IMR-90 (cell line): ENCODE measurements around the gene NFATC1. TPM values are rescaled to one million over a fixed set of nuclear protein-coding genes. Genes with fewer than 3 reads are reported as not detected.

Experiments
- ATAC-seq: fragments of 200-7000 bp; cut with Tn5 transposase; 2 replicates; pipeline ENCODE4 v1.9.1; 2020; ENCODE audit warnings: low read depth, mild to moderate bottlenecking, moderate library complexity
- BruUV-seq: library from RNA; stranded (reverse); fragments of 400-500 nt; replicated peaks from 2 replicates; lab custom pipeline; 2021; lab: Mats Ljungman, UMichigan
- CTCF ChIA-PET: fragments of 300-600 bp; formaldehyde crosslinking; extraction: SDS; loops from one replicate; lab custom pipeline; 2021; ENCODE audit warnings: antibody characterized with exemption; lab: Yijun Ruan, JAX
- POLR2A ChIA-PET: fragments of 300-600 bp; sonication (Branson Sonifier 250); formaldehyde crosslinking; loops from one replicate; lab custom pipeline; 2022; ENCODE audit warnings: antibody characterized with exemption; ENCODE audit not compliant: unreplicated experiment; lab: Charles Lee
- DNase-seq: peaks from one replicate; pipeline ENCODE4 v3.0.0; 2013
- H2AFZ ChIP-seq: replicated peaks from 2 replicates; pipeline ENCODE3; 2013; ENCODE audit warnings: low read length, mild to moderate bottlenecking; ENCODE audit not compliant: poor library complexity
- H2AK5ac ChIP-seq: 2 replicates; pipeline ENCODE4 v1.6.1; 2013; ENCODE audit warnings: low read depth, low read length, inconsistent platforms
- H2AK9ac ChIP-seq: replicated peaks from 2 replicates; pipeline ENCODE3; 2013; ENCODE audit warnings: mild to moderate bottlenecking, low read depth, low read length, moderate library complexity; ENCODE audit not compliant: poor library complexity
- H2BK120ac ChIP-seq: 2 replicates; pipeline ENCODE4 v1.6.1; 2013; ENCODE audit warnings: low read depth, low read length, inconsistent platforms
- H2BK15ac ChIP-seq: 3 replicates; pipeline ENCODE4 v1.6.1; 2013; ENCODE audit warnings: low read depth, low read length, inconsistent platforms
- H2BK20ac ChIP-seq: 2 replicates; pipeline ENCODE4 v1.6.1; 2013; ENCODE audit warnings: low read depth, mild to moderate bottlenecking, inconsistent platforms, low read length, moderate library complexity
- H2BK5ac ChIP-seq: 2 replicates; pipeline ENCODE4 v1.6.1; 2013; ENCODE audit warnings: mild to moderate bottlenecking, low read depth, low read length, inconsistent platforms; ENCODE audit not compliant: poor library complexity, severe bottlenecking
- H3K14ac ChIP-seq: replicated peaks from 2 replicates; pipeline ENCODE4 v1.6.1; 2013; ENCODE audit warnings: low read depth, low read length, inconsistent platforms
- H3K18ac ChIP-seq: 2 replicates; pipeline ENCODE4 v1.6.1; 2013; ENCODE audit warnings: low read depth, low read length, control low read depth
- H3K23ac ChIP-seq: 2 replicates; pipeline ENCODE4 v1.6.1; 2013; ENCODE audit warnings: low read depth, low read length, inconsistent platforms
- H3K27ac ChIP-seq: 2 replicates; pipeline ENCODE4 v1.5.1; 2013; ENCODE audit warnings: mild to moderate bottlenecking, control low read depth, low read length; ENCODE audit not compliant: insufficient read depth
- H3K27me3 ChIP-seq: 2 replicates; pipeline ENCODE4 v1.6.1; 2013; ENCODE audit warnings: low read length; ENCODE audit not compliant: control insufficient read depth, insufficient read depth
- H3K36me3 ChIP-seq: 2 replicates; pipeline ENCODE4 v1.6.1; 2013; ENCODE audit warnings: low read length, mixed read lengths; ENCODE audit not compliant: control insufficient read depth, insufficient read depth
- H3K4ac ChIP-seq: 2 replicates; pipeline ENCODE4 v1.6.1; 2013; ENCODE audit warnings: low read depth, low read length, inconsistent platforms
- H3K4me1 ChIP-seq: 2 replicates; pipeline ENCODE4 v1.6.1; 2013; ENCODE audit warnings: low read length, mixed read lengths; ENCODE audit not compliant: control insufficient read depth, insufficient read depth
- H3K4me2 ChIP-seq: 2 replicates; pipeline ENCODE4 v1.6.1; 2013; ENCODE audit warnings: low read depth, mild to moderate bottlenecking, control low read depth, low read length, moderate library complexity
- H3K4me3 ChIP-seq: 2 replicates; pipeline ENCODE4 v1.5.1; 2013; ENCODE audit warnings: low read depth, mild to moderate bottlenecking, control low read depth, low read length, moderate library complexity; ENCODE audit not compliant: insufficient read depth
- H3K56ac ChIP-seq: 2 replicates; pipeline ENCODE4 v1.6.1; 2013; ENCODE audit warnings: low read length, inconsistent platforms; ENCODE audit not compliant: insufficient read depth; ENCODE audit errors: extremely low read depth
- H3K79me1 ChIP-seq, 2 experiments: 2 replicates each; pipeline ENCODE4 v1.6.1; 2013; ENCODE audit warnings: low read length in 2 of 2, inconsistent platforms in 1 of 2, low read depth in 1 of 2
- H3K9ac ChIP-seq: 2 replicates; pipeline ENCODE4 v1.6.1; 2013; ENCODE audit warnings: low read depth, low read length, control low read depth
- H3K9me1 ChIP-seq: 2 replicates; pipeline ENCODE4 v1.6.1; 2013; ENCODE audit warnings: low read length, inconsistent platforms; ENCODE audit not compliant: insufficient read depth
- H3K9me3 ChIP-seq: 2 replicates; pipeline ENCODE4 v1.6.1; 2013; ENCODE audit warnings: low read length; ENCODE audit not compliant: control insufficient read depth, insufficient read depth
- H4K20me1 ChIP-seq: 2 replicates; pipeline ENCODE4 v1.6.1; 2013; ENCODE audit warnings: low read length, inconsistent platforms; ENCODE audit not compliant: insufficient read depth
- H4K5ac ChIP-seq: 2 replicates; pipeline ENCODE4 v1.6.1; 2013; ENCODE audit warnings: mild to moderate bottlenecking, low read depth, low read length, control low read depth
- H4K8ac ChIP-seq, 2 experiments: 2 replicates each; pipeline ENCODE4 v1.6.1; 2013; ENCODE audit warnings: low read depth in 2 of 2, low read length in 2 of 2, control low read depth in 1 of 2, inconsistent platforms in 1 of 2
- H4K91ac ChIP-seq: 2 replicates; pipeline ENCODE4 v1.6.1; 2013; ENCODE audit warnings: low read depth, low read length, inconsistent platforms; ENCODE audit not compliant: insufficient read depth
- BHLHE40 ChIP-seq: fragments of 150-350 bp; IDR thresholded peaks from 2 replicates; pipeline ENCODE4 v1.6.1; 2016; ENCODE audit warnings: mild to moderate bottlenecking, low read depth, low read length
- CEBPB ChIP-seq: IDR thresholded peaks from 2 replicates; pipeline ENCODE4 v1.6.1; 2012; ENCODE audit warnings: low read depth, low read length, improper control_type of control experiment
- CTCF ChIP-seq: conservative IDR thresholded peaks from 2 replicates; pipeline ENCODE4 v1.5.1; 2012; ENCODE audit warnings: mild to moderate bottlenecking, low read depth, low read length, improper control_type of control experiment
- ELK1 ChIP-seq: fragments of 150-350 bp; IDR thresholded peaks from 2 replicates; pipeline ENCODE4 v1.6.1; 2016; ENCODE audit warnings: low read depth, mild to moderate bottlenecking, low read length, moderate library complexity, borderline replicate concordance
- FOS ChIP-seq: fragments of 150-350 bp; IDR thresholded peaks from 2 replicates; pipeline ENCODE4 v1.6.1; 2016; ENCODE audit warnings: low read depth, low read length
- MAFK ChIP-seq: IDR thresholded peaks from 2 replicates; pipeline ENCODE4 v1.6.1; 2012; ENCODE audit warnings: low read depth, low read length, improper control_type of control experiment
- MXI1 ChIP-seq: IDR thresholded peaks from 2 replicates; pipeline ENCODE4 v1.6.1; 2012; ENCODE audit warnings: low read depth, mild to moderate bottlenecking, low read length, moderate library complexity, borderline replicate concordance
- NFE2L2 ChIP-seq: fragments of 150-350 bp; IDR thresholded peaks from 2 replicates; pipeline ENCODE4 v1.6.1; 2016; ENCODE audit warnings: low read depth, mild to moderate bottlenecking, low read length
- POLR2A ChIP-seq: IDR thresholded peaks from 2 replicates; pipeline ENCODE4 v1.6.1; 2012; ENCODE audit warnings: mild to moderate bottlenecking, low read depth, low read length
- RAD21 ChIP-seq: IDR thresholded peaks from 2 replicates; pipeline ENCODE4 v1.6.1; 2012; ENCODE audit warnings: low read length, improper control_type of control experiment
- RCOR1 ChIP-seq: IDR thresholded peaks from 2 replicates; pipeline ENCODE4 v1.6.1; 2012; ENCODE audit warnings: mild to moderate bottlenecking, low read length, improper control_type of control experiment; ENCODE audit not compliant: insufficient replicate concordance
- RFX5 ChIP-seq: IDR thresholded peaks from 2 replicates; pipeline ENCODE4 v1.8.0; 2012; ENCODE audit warnings: low read depth, mild to moderate bottlenecking, low read length, moderate library complexity
- SMC3 ChIP-seq: fragments of 150-350 bp; IDR thresholded peaks from 2 replicates; pipeline ENCODE4 v1.6.1; 2016; ENCODE audit warnings: low read depth, mild to moderate bottlenecking, antibody characterized with exemption, low read length, moderate library complexity
- USF2 ChIP-seq: fragments of 150-350 bp; IDR thresholded peaks from 2 replicates; pipeline ENCODE4 v1.6.1; 2017; ENCODE audit warnings: mild to moderate bottlenecking, antibody characterized with exemption, low read length, low read depth
- WGBS, 2 experiments: methylation state at CpG; one replicate each; pipeline versions ENCODE4 v1.1.5 to v1.1.7; 2013; ENCODE audit warnings: missing lambda C conversion rate in 2 of 2; ENCODE audit not compliant: insufficient read length in 1 of 2; ENCODE audit errors: extremely low coverage in 2 of 2; 5-methylcytosine and 5-hydroxymethylcytosine counted together
- dilution Hi-C: fragments of 300-500 bp; cut with HindIII; formaldehyde crosslinking; loops from one replicate; pipeline ENCODE4 v1.14.3; 2018; ENCODE audit warnings: low sequenced_read_pairs; ENCODE audit not compliant: unreplicated experiment
- in situ Hi-C: fragments of 300-500 bp; cut with MboI; formaldehyde crosslinking; loops from 3 replicates; pipeline ENCODE4 v1.14.3; 2019; ENCODE audit warnings: low sequenced_read_pairs, inconsistent platforms, mixed read lengths
- intact Hi-C: fragments of 100-400 bp; cut with micrococcal nuclease; formaldehyde crosslinking; loops from 2 replicates; pipeline ENCODE4 v1.10.0; 2022
- polyA plus RNA-seq, 3 experiments: library from polyadenylated mRNA; depleted of rRNA; stranded (reverse); fragments of >200 nt; gene quantifications; 2 replicates each; pipeline ENCODE4 v1.2.3, GENCODE V29; 2012; ENCODE audit warnings: low replicate concordance in 1 of 3
- total RNA-seq: library from RNA; depleted of rRNA; stranded (reverse); fragments of >200 nt; gene quantifications from 2 replicates; pipeline ENCODE4 v1.2.3, GENCODE V29; 2012

Gene NFATC1
- total and polyA plus RNA-seq, 2 of the 4 experiments (the other 2 are of a cell fraction), result 0.36 to 1.8 TPM

- Histone ChIP-seq H3K4ac (no peak overlapping the region), H2AK5ac (no peak overlapping the region), H3K4me1 (peaks cover 2% of the 10 kb centered on the region; the same call in 1 of the 2 replicates), H3K18ac (no peak overlapping the region), H2BK15ac (no peak overlapping the region), H2BK5ac (no peak overlapping the region), H3K9ac (no peak overlapping the region), H3K9me1 (no peaks in the 10 kb centered on the region), H4K5ac (no peak overlapping the region), H2AK9ac (no peak overlapping the region), H3K23ac (no peak overlapping the region), H3K14ac (no peak overlapping the region), H3K9me3 (no peaks in the 10 kb centered on the region), H3K79me1 (no peaks in the 10 kb centered on the region), H3K36me3 (no peaks in the 10 kb centered on the region), H3K4me3 (no peak overlapping the region), H3K56ac (no peak overlapping the region), H4K20me1 (no peaks in the 10 kb centered on the region), H2BK120ac (no peak overlapping the region), H2BK20ac (no peak overlapping the region), H4K91ac (no peak overlapping the region), H2AFZ (peak overlapping the region; percentile 33), H3K4me2 (no peak overlapping the region), H3K27me3 (no peaks in the 10 kb centered on the region), H4K8ac (no peak overlapping the region), H3K27ac (no peak overlapping the region)
- no peak for TF ChIP-seq USF2
- TF ChIP-seq POLR2A, result no peak
- TF ChIP-seq CEBPB, result no peak
- no peak for TF ChIP-seq RFX5
- TF ChIP-seq RAD21, result no peak
- TF ChIP-seq MAFK, result no peak
- no peak for TF ChIP-seq ELK1
- no peak for TF ChIP-seq FOS
- no peak for TF ChIP-seq NFE2L2
- no peak for TF ChIP-seq CTCF
- no peak for TF ChIP-seq MXI1
- no peak for TF ChIP-seq SMC3
- TF ChIP-seq BHLHE40, result no peak
- no peak for TF ChIP-seq RCOR1
- intact Hi-C loops, result no loop called here
- dilution Hi-C loops, result no loop called here
- ChIA-PET CTCF (no interaction called here), POLR2A (no interaction called here)
- DNase-seq, result no peak
- no TSS peak for BruUV-seq
- in situ Hi-C loops, result no loop called here
- WGBS, 2 experiments, result 94% methylated on average over 9 of the region's 19 CpGs; no CpG with 5 or more reads in 1 of the 2 experiments
- no peak for ATAC-seq
Observed at GRCh38 chr18:79491081-79491551, 95.4 kb downstream of the NFATC1 start.
